ENCODE measurements around the gene BRINP1. TPM values are rescaled to one million over a fixed set of nuclear protein-coding genes. Genes with fewer than 3 reads are reported as not detected.

BRINP1 gene
- total and polyA plus RNA-seq, 2 donors (not counting 1 experiment from before 2014, with no cell fraction given): not detected

GRCh38 chr9:119334745-119335144 is 34.5 kb downstream of the BRINP1 start:
- WGBS (ENCODE audit: insufficient coverage): 83% methylated on average over 5 of the region's 5 CpGs
- no peaks in the 10 kb centered on the region for H3K27me3 ChIP-seq (replicated peaks in 1 of 4; ENCODE audit: control extremely low read depth in 1 of 4, control insufficient read depth in 3 of 4, insufficient read depth in 4 of 4, low read length in 3 of 4)
- CTCF ChIA-PET: no interaction called here
- H3K27me3 Mint-ChIP-seq: peaks cover 13% of the 10 kb centered on the region
- DNase-seq (no peak), ATAC-seq (ENCODE audit: low read depth) (no peak)
- peaks cover 0 to under 1% (median 0%) of the 10 kb centered on the region in 3 donors for H3K9me3 ChIP-seq (ENCODE audit: control extremely low read depth in 1 of 3, control insufficient read depth in 2 of 3, insufficient read depth in 1 of 3, low read length in 2 of 3)
- no peaks in the 10 kb centered on the region for H4K20me1 ChIP-seq (ENCODE audit: control insufficient read depth, insufficient read depth, low read length, poor library complexity, severe bottlenecking)
- no peak overlapping the region for H3K9ac ChIP-seq (ENCODE audit: low read length)
- no peak for TF ChIP-seq CTCF (IDR thresholded peaks at IDR 0.05)
- no peak for TF ChIP-seq EZH2 (IDR thresholded peaks at IDR 0.05; ENCODE audit: borderline replicate concordance, insufficient read depth, low read depth, low read length, poor library complexity, severe bottlenecking)
- no peaks in the 10 kb centered on the region for H3K4me1 Mint-ChIP-seq
- H3K27ac Mint-ChIP-seq: no peak overlapping the region
- no peaks in the 10 kb centered on the region for H3K4me1 ChIP-seq (ENCODE audit: control insufficient read depth in 2 of 2, insufficient read depth in 2 of 2, low read length in 2 of 2)
- H2AFZ ChIP-seq (ENCODE audit: insufficient read depth, low read depth, low read length, poor library complexity, severe bottlenecking): no peak overlapping the region
- intact Hi-C loops (cut with micrococcal nuclease): no loop called here
- no peak overlapping the region for H3K4me3 ChIP-seq (ENCODE audit: control extremely low read depth in 1 of 5, extremely low read depth in 1 of 5, insufficient read depth in 1 of 5, low read depth in 2 of 5, low read length in 4 of 5)
- H3K9me3 Mint-ChIP-seq (ENCODE audit: insufficient read depth): peaks cover 3% of the 10 kb centered on the region
- H3K27ac ChIP-seq (ENCODE audit: low read length in 2 of 2): no peak overlapping the region
- H3K79me2 ChIP-seq (ENCODE audit: control insufficient read depth, insufficient read depth, low read length): no peaks in the 10 kb centered on the region
- POLR2A ChIA-PET: no interaction called here
- no peak overlapping the region for H3K4me3 Mint-ChIP-seq
- no peak overlapping the region for H3K4me2 ChIP-seq (replicated peaks; ENCODE audit: low read depth, low read length, poor library complexity, severe bottlenecking)
- no peaks in the 10 kb centered on the region for H3K36me3 ChIP-seq (replicated peaks in 1 of 2; ENCODE audit: control extremely low read depth in 1 of 2, control insufficient read depth in 1 of 2, extremely low read depth in 1 of 2, insufficient read depth in 2 of 2, low read length in 1 of 2)

- H3K9me3 ChIP-seq (ENCODE audit: control extremely low read depth in 1 of 3, control insufficient read depth in 2 of 3, insufficient read depth in 1 of 3, low read length in 2 of 3): peaks cover 0 to 8% (median 0%) of the 10 kb centered on the region in 3 donors
- no peak overlapping the region for H3K27ac ChIP-seq (ENCODE audit: low read length in 2 of 2)
- no peak for TF ChIP-seq CTCF (IDR thresholded peaks at IDR 0.05)
- TF ChIP-seq EZH2 (IDR thresholded peaks at IDR 0.05; ENCODE audit: borderline replicate concordance, insufficient read depth, low read depth, low read length, poor library complexity, severe bottlenecking): no peak
- ChIA-PET POLR2A (no interaction called here), CTCF (no interaction called here)
- no peak overlapping the region for H3K4me2 ChIP-seq (replicated peaks; ENCODE audit: low read depth, low read length, poor library complexity, severe bottlenecking)
- Mint-ChIP-seq H3K4me3 (no peak overlapping the region), H3K4me1 (no peaks in the 10 kb centered on the region), H3K27ac (no peak overlapping the region), H3K27me3 (peaks cover 13% of the 10 kb centered on the region), H3K9me3 (ENCODE audit: insufficient read depth) (peaks cover 5% of the 10 kb centered on the region)
- intact Hi-C loops (cut with micrococcal nuclease): no loop called here
- no peaks in the 10 kb centered on the region for H3K36me3 ChIP-seq (replicated peaks in 1 of 2; ENCODE audit: control extremely low read depth in 1 of 2, control insufficient read depth in 1 of 2, extremely low read depth in 1 of 2, insufficient read depth in 2 of 2, low read length in 1 of 2)
- no peak for ATAC-seq (ENCODE audit: low read depth)
- H3K79me2 ChIP-seq (ENCODE audit: control insufficient read depth, insufficient read depth, low read length): no peaks in the 10 kb centered on the region
- no peaks in the 10 kb centered on the region for H4K20me1 ChIP-seq (ENCODE audit: control insufficient read depth, insufficient read depth, low read length, poor library complexity, severe bottlenecking)
- H3K4me3 ChIP-seq (ENCODE audit: control extremely low read depth in 1 of 5, extremely low read depth in 1 of 5, insufficient read depth in 1 of 5, low read depth in 2 of 5, low read length in 4 of 5): no peak overlapping the region
- no peak for DNase-seq
- H3K9ac ChIP-seq (ENCODE audit: low read length): no peak overlapping the region
- H3K27me3 ChIP-seq (replicated peaks in 1 of 4; ENCODE audit: control extremely low read depth in 1 of 4, control insufficient read depth in 3 of 4, insufficient read depth in 4 of 4, low read length in 3 of 4): no peaks in the 10 kb centered on the region
- no peaks in the 10 kb centered on the region for H3K4me1 ChIP-seq (ENCODE audit: control insufficient read depth in 2 of 2, insufficient read depth in 2 of 2, low read length in 2 of 2)
- H2AFZ ChIP-seq (ENCODE audit: insufficient read depth, low read depth, low read length, poor library complexity, severe bottlenecking): no peak overlapping the region
- 80% methylated on average over 1 of the region's 4 CpGs for WGBS (ENCODE audit: insufficient coverage)
Measured at GRCh38 chr9:119333507-119334229, 35.6 kb downstream of the BRINP1 start.
